ENCODE data around the gene RASA3.

DNA sequence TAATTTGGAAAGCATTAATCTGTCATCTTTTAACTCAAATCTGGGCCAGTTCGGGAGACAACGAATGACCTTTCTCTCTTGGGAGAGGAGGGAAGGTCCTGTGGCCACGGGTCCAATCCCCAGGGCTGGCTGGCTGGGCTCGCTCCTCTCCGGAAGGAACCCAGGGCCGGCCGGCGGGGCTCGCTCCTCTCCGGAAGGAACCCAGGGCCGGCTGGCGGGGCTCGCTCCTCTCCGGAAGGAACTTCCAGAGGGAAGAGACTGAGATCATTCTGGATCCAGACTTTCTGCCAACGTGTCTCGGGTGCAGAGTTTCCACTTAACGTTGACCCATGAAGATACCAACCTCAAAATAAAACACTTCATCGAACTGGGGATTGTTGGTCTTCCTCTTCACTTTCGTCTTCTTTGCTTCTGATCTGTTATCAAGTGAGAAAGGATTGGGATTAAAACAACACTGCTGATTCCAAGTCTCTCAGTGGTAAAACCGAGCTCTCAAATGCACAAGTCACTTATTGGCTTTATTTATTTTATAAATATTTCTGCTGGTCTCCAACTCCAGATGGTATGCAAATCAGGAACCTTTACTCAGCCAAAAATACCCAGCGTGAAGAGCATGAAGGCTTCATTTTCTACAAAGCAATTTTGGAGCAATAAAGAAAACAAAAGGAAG lies 105.2 kb downstream of the RASA3 start:
- TF ChIP-seq, protein P1, sequence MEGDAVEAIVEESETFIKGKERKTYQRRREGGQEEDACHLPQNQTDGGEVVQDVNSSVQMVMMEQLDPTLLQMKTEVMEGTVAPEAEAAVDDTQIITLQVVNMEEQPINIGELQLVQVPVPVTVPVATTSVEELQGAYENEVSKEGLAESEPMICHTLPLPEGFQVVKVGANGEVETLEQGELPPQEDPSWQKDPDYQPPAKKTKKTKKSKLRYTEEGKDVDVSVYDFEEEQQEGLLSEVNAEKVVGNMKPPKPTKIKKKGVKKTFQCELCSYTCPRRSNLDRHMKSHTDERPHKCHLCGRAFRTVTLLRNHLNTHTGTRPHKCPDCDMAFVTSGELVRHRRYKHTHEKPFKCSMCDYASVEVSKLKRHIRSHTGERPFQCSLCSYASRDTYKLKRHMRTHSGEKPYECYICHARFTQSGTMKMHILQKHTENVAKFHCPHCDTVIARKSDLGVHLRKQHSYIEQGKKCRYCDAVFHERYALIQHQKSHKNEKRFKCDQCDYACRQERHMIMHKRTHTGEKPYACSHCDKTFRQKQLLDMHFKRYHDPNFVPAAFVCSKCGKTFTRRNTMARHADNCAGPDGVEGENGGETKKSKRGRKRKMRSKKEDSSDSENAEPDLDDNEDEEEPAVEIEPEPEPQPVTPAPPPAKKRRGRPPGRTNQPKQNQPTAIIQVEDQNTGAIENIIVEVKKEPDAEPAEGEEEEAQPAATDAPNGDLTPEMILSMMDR (IDR thresholded peaks at IDR 0.05; ENCODE audit: poor library complexity, severe bottlenecking) = no peak
- TF ChIP-seq EP300 (conservative IDR thresholded peaks at IDR 0.05; ENCODE audit: poor library complexity, severe bottlenecking) = no peak
- TF ChIP-seq POLR2AphosphoS5 (IDR thresholded peaks at IDR 0.05) = no peak
- no peak for TF ChIP-seq RAD21 (conservative IDR thresholded peaks at IDR 0.05)
- TF ChIP-seq EZH2 (IDR thresholded peaks at IDR 0.05; ENCODE audit: borderline replicate concordance, insufficient read depth, low read length, poor library complexity, severe bottlenecking) = no peak
- no peak for TF ChIP-seq TAF1 (IDR thresholded peaks at IDR 0.05; ENCODE audit: low read depth)
- no peak for TF ChIP-seq REST (IDR thresholded peaks at IDR 0.05; ENCODE audit: borderline replicate concordance)
- no peak for TF ChIP-seq MXI1 (conservative IDR thresholded peaks at IDR 0.05; ENCODE audit: poor library complexity, severe bottlenecking)
